HG03025 (cell line): ENCODE measurements around the gene PKHD1.

Experiments used
- ATAC-seq: cut with Tn5 transposase; IDR thresholded peaks from one replicate; pipeline ENCODE4 v1.9.1; 2021; ENCODE audit warnings: mild to moderate bottlenecking, moderate library complexity; ENCODE audit not compliant: unreplicated experiment, low FRiP score

The PKHD1 gene

DNA sequence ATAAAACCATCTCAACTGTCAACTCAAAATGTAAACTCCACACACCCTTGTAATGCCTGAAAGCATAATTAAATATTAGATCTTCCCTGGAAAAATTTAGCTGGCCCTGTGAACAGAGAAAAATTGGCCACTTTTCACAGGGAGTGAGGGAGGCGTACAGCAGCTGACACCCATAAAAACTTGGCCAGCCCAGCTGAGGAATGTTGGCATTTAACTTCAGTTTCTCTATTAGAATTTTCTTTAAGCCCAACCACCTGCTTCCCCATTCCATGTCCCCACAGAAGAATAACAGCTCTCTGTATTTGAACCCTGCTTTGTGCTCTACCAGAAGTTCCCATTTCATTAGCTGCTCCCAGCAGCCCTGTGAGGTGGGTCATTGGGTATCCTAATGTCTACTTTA, 41.0 kb downstream of the PKHD1 start:
- no peak for ATAC-seq

DNA sequence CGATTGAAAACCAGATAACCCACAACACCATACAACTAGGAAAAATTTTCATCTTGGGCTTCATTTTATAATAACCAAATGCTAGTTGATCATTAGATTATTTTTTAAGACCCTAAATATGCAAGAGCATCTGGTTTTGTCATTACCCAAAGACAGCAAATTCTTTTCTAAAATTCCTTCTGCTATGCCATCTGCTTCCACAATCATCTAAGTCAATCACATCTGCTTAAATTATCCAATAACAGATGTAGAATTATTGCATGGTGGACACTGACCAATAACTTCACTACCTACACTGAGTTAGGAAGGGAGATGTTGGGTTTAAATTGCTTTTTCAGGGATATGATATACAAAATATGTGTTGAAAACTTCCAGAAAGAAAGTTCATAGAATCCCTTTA, 41.9 kb downstream of the PKHD1 start:
- no peak for ATAC-seq

DNA sequence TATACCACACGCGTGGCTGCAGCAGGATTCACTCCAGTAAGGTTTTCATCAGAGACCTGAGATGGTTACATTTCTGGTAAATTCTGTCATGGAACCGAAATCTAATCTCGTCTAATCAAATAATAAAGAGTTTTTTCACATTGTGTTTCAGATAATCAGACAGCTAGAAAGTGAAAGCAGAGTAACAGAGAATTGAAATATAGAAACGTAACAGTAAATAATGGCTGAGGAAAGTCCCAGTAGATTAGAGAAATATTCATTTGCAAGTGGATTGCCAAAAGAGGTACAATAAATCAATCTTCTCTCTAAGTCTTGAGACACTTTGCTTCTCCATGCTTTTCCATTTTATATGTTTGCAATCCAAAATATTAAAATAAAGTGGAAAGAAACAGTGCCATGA, 42.4 kb downstream of the PKHD1 start:
- no peak for ATAC-seq

GRCh38 chr6:52042141-52042885, 45.1 kb downstream of the PKHD1 start:
- ATAC-seq = no peak

GRCh38 chr6:52041134-52041533, 46.3 kb downstream of the PKHD1 start:
- no peak for ATAC-seq

- ATAC-seq = no peak
These were observed 59.7 kb downstream of the PKHD1 start for GRCh38 chr6:52027699-52028098.

GRCh38 chr6:52024451-52025068, 62.9 kb downstream of the PKHD1 start:
- no peak for ATAC-seq

- ATAC-seq = no peak
These were observed 64.7 kb downstream of the PKHD1 start for GRCh38 chr6:52022675-52023074.

DNA sequence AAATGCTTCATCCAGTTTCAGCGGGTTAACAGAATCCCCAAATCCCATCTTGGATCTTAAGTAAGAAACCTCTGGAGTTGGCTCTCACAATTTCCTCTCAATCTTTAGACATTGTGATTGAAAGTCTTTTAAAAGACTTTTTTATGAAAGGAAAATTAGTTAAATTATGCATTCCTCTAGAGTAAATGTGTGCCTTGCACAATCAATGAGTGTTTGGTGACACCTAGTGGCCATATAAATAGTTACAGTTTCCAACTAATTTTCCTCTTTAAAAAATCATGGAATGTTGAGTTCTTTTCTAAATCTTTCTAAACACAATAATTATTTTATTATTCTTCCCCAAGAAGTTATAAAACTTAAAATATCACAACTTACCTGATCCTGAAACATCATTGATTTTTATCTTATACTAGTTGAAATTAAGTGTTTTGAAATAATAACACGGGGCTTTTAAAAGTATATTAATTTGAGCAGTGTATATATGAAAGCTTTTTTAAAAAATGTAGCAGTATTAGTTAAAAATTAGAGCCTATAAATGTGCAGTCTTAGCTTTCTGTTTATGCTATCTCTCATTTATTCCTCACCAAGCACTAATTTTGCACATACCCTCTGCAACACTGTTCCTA, 66.4 kb downstream of the PKHD1 start:
- no peak for ATAC-seq

DNA sequence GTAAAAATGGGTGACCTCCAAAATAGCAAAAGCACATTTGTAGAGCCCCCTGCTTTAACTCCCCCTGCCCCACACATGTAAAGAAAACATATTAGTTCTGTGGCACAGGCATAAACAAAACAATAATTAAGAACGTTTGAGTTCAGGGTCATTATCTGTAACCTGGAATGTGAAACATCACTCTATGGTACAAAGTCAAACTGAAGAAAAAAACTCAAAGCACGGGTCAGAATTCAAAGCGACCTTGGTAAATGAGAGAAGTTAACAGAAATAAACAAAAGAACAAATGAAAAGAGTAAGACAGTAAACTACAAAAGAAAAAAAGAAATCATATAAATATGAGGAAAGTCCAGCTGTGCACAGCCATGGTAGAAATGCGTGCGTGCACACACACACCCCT, 67.5 kb downstream of the PKHD1 start:
- ATAC-seq = no peak

DNA sequence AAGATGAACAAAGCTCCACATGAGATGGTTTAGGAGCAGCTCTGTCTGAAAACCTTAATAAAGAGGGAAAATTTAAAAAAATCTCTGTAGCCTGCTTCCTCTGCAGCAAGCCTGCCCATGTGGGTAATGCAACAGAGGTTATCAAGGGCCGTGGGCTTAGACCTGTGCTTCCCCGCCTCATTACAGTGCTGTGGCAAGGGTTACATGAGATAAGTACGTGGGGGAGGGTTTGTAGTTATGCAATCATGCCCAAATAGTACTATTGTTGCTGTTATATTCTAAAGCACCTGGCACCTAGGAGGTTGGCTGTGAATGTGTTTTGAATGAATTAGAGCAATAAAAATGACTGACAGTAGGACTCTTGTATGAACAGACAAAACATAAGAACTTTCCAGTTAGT, 68.3 kb downstream of the PKHD1 start:
- ATAC-seq = no peak

GRCh38 chr6:52016915-52017748, 70.3 kb downstream of the PKHD1 start:
- ATAC-seq = no peak

DNA sequence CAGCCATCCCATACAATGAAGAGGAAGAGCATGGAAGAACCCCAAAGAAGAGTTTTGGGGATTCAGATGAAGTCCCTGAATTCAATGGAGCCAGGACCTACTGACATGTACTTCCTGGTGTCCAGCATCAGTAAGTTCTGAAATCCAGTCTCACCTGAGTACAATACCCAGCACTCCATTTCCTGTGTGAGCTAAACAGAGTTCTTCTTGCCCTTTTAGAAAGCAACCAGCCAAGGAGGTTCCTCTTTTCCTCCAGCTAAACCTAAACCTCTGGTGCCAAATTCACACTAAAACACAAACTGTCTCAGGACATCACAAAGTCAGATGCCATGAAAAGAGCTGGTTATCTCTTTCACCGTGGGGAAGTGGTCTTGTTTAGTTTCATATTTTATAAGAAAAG, 71.5 kb downstream of the PKHD1 start:
- ATAC-seq = no peak

GRCh38 chr6:52014391-52014790, 73.0 kb downstream of the PKHD1 start:
- ATAC-seq = no peak

- no peak for ATAC-seq
These were observed 74.4 kb downstream of the PKHD1 start for GRCh38 chr6:52013035-52013434.

- no peak for ATAC-seq
These were observed 74.8 kb downstream of the PKHD1 start for GRCh38 chr6:52012582-52012981.

DNA sequence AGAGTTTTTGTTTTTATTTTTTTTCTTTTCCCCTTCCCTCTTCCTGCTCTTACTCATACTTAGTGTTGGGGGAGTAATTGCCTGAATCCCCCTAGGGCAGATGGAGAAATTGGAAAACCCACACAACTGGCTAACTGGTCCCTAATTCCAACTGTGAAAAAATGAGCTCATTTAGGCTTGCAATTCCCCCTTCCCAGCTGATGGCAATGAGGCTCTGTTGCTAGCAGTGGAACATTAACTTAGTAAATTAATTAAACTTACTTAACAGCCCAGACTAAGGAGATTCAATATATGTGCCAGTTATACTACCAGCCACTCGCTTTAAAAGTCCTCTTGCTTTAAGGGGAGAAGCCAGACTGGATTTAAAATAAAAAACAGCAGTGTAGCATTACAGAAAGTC, 76.6 kb downstream of the PKHD1 start:
- no peak for ATAC-seq

DNA sequence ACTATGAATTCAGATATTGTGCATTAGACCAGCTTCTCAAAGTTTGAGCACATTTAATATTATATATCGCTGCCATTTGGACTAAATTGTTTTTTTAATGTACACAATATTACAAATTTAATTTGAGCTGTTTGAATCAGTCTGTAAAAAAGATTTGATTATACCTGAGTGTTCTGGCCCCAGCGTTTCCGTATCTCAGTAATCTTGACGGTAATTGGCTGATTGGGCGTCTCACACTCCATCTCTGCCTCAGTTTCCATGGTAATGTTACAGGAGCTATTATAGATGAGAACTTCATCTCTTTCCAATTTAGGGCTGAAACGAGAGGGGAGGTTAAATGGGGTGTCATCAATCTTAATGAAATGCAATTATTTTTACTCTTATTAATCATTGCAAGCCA, 77.3 kb downstream of the PKHD1 start:
- ATAC-seq = no peak

DNA sequence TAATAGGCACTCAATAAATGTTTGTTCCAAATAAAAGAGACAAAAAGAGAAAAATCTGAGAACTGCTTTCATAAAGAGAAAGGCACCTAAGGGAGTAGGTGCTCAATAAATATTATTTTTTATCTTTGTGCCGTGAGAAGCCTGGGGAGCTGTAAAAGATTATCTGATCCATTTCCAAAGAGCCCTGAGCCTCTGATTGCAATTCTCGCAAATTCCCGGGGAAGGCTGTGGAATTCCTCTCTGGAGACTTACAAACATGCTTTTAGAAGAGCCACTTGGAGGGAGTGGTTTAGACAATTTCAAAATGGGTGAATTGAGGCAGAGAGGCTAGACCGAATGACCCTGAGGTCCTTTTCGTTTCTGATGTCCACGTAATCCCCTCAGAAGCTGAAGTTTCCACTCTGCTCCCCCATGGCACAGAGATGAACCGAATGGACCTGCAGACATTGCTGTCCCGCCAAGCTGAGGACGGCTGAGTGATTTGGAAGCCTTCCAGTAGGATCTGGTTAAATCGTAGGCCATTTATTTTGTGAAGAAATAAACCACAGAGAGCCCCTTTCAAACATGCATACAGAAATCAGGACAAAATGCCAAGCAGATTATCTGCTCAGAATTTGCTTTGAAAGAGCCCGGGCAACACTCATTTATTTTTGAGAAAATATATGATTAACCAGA, 77.8 kb downstream of the PKHD1 start:
- ATAC-seq = no peak

DNA sequence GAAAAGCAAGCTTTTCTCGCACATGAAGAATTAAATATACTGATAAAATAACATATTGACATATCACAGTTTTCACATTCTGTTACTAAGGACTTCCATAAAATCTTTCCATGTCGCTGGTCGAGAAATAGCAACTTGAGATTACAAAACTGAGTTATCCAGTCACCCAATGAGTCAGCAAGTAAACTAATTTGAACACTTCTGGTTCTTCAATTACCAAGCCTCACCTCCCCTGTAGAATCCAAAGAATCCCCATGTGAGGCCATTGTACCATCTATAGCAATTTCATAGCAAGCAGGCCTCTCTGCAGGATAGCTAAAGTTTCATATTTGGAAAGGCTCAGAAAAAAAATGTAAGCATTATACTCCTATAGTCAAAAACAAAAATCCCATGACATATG, 87.3 kb downstream of the PKHD1 start:
- no peak for ATAC-seq
